Bronchial epithelial cell (primary cell): ENCODE measurements around the gene PTGIS. TPM values are rescaled to one million over a fixed set of nuclear protein-coding genes. Genes with fewer than 3 reads are reported as not detected.

Experiments
- DNase-seq: peaks from one replicate; pipeline ENCODE4 v3.0.0-alpha.2; 2010; ENCODE audit warnings: low read depth
- FAIRE-seq: peaks from 2 replicates; lab custom pipeline; 2011; peaks lifted over from hg19 to GRCh38; lab: Jason Lieb, UNC
- H3K27me3 ChIP-seq: 2 replicates; pipeline ENCODE4 v1.5.1; 2011; ENCODE audit warnings: low read length; ENCODE audit not compliant: control insufficient read depth, insufficient read depth
- H3K36me3 ChIP-seq: 2 replicates; pipeline ENCODE4 v1.5.1; 2011; ENCODE audit warnings: low read length; ENCODE audit not compliant: control insufficient read depth, insufficient read depth
- H3K4me3 ChIP-seq: 2 replicates; pipeline ENCODE4 v1.5.1; 2011; ENCODE audit warnings: mild to moderate bottlenecking, low read depth, low read length, control low read depth
- total RNA-seq: library from RNA; depleted of rRNA; stranded (reverse); fragments of >200 nt; gene quantifications from 2 replicates; pipeline ENCODE4 v1.2.1, GENCODE V29; 2014
- TF ChIP-seq, protein P1 (sequence below): IDR thresholded peaks from 2 replicates; pipeline ENCODE4 v1.5.1; 2011; ENCODE audit warnings: mild to moderate bottlenecking, moderate library complexity, low read length, control low read depth, inconsistent platforms; ENCODE audit not compliant: insufficient read depth, severe bottlenecking

Gene PTGIS
- total RNA-seq, 1 donor from 2014 or later: 4.7 TPM

DNA sequence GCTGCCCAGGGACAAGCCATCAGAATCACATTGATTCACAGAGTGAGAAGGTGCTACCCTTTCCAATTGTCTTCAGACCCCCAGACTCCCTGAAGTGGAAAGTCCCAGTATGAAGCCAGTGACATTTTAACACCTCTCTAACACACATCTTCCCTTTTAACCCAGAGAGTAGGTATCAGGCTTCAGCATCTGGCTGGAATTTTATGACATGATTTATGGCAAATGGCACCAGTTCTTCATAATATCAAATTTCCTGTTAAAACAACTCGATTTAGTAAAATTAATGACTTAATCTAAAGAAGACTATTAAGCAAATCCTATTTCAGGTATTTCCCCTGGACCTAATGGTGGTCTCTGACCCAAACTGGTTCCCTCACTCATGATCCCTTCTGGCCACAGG lies 110.5 kb downstream of the PTGIS start:
- Histone ChIP-seq H3K27me3 (peaks cover 8% of the 10 kb centered on the region), H3K36me3 (no peaks in the 10 kb centered on the region), H3K4me3 (no peak overlapping the region)
- DNase-seq (no peak), FAIRE-seq (no peak)
- TF ChIP-seq, protein P1, sequence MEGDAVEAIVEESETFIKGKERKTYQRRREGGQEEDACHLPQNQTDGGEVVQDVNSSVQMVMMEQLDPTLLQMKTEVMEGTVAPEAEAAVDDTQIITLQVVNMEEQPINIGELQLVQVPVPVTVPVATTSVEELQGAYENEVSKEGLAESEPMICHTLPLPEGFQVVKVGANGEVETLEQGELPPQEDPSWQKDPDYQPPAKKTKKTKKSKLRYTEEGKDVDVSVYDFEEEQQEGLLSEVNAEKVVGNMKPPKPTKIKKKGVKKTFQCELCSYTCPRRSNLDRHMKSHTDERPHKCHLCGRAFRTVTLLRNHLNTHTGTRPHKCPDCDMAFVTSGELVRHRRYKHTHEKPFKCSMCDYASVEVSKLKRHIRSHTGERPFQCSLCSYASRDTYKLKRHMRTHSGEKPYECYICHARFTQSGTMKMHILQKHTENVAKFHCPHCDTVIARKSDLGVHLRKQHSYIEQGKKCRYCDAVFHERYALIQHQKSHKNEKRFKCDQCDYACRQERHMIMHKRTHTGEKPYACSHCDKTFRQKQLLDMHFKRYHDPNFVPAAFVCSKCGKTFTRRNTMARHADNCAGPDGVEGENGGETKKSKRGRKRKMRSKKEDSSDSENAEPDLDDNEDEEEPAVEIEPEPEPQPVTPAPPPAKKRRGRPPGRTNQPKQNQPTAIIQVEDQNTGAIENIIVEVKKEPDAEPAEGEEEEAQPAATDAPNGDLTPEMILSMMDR: no peak

GRCh38 chr20:49456646-49457045 lies 111.3 kb downstream of the PTGIS start:
- Histone ChIP-seq H3K36me3 (no peaks in the 10 kb centered on the region), H3K4me3 (no peak overlapping the region), H3K27me3 (peaks cover 8% of the 10 kb centered on the region)
- no peak for DNase-seq
- no peak for FAIRE-seq
- TF ChIP-seq, protein P1: no peak

DNA sequence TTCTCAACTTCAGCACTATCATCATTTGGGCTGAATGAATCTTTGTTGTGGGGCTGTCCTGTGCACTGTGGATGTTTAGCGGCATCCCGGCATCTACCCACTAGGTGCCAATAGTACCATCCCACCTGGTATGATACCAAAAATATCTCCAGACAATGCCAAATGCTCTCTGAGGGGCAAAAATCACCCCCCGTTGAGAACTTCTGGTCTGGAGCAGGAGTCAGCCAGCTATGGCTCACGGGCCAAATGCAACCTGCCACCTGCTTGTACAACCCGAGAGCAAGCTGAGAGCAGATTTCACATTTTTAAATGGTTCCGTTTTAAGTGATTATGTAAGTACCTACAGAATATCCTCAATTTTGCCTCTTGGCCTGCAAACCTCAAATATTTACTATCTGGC lies 112.2 kb downstream of the PTGIS start:
- Histone ChIP-seq H3K27me3 (peaks cover 8% of the 10 kb centered on the region), H3K4me3 (no peak overlapping the region), H3K36me3 (no peaks in the 10 kb centered on the region)
- no peak for FAIRE-seq
- DNase-seq: no peak
- TF ChIP-seq, protein P1: no peak

Other genes with a start within 250 kb of the PTGIS start
- gene KCNB1, start 85.5 kb downstream of the PTGIS start, total RNA-seq: not detected in 2 replicates
- 9.7 and 25.2 TPM in 2 replicates for gene B4GALT5, start 145.7 kb upstream of the PTGIS start, total RNA-seq
- 1.6 and 4.6 TPM in 2 replicates for gene SLC9A8, start 244.7 kb upstream of the PTGIS start, total RNA-seq